WTC11 (cell line): ENCODE measurements around the gene C10orf90. TPM values are rescaled to one million over a fixed set of nuclear protein-coding genes. Genes with fewer than 3 reads are reported as not detected.

Source experiments
- ATAC-seq: fragments of 200-7000 bp; cut with Tn5 transposase; 2 replicates; pipeline ENCODE4 v1.10.0; 2021; ENCODE audit warnings: mild to moderate bottlenecking, moderate library complexity
- CTCF ChIA-PET: fragments of 300-600 bp; sonication (Branson Sonifier 250); formaldehyde crosslinking; loops from one replicate; lab custom pipeline; 2021; ENCODE audit warnings: antibody characterized with exemption; lab: Charles Lee
- POLR2A ChIA-PET: fragments of 350-600 bp; sonication (Branson Sonifier 250); formaldehyde crosslinking; loops from one replicate; lab custom pipeline; 2021; ENCODE audit warnings: antibody characterized with exemption; lab: Charles Lee
- DNase-seq: peaks from one replicate; pipeline ENCODE4 v3.0.0; 2021; ENCODE audit warnings: low spot score
- H3K27ac Mint-ChIP-seq: 2 replicates; pipeline ENCODE4 v1.8.0; 2021; ENCODE audit warnings: mixed read lengths
- H3K27me3 Mint-ChIP-seq: 2 replicates; pipeline ENCODE4 v1.8.0; 2021; ENCODE audit warnings: low read depth, mild to moderate bottlenecking, moderate library complexity, mixed read lengths
- H3K36me3 Mint-ChIP-seq: 2 replicates; pipeline ENCODE4 v1.8.0; 2021; ENCODE audit warnings: mixed read lengths
- H3K4me1 Mint-ChIP-seq: 2 replicates; pipeline ENCODE4 v1.8.0; 2022; ENCODE audit warnings: mixed read lengths
- H3K4me3 Mint-ChIP-seq: 2 replicates; pipeline ENCODE4 v1.8.0; 2021; ENCODE audit warnings: mild to moderate bottlenecking, moderate library complexity, mixed read lengths
- H3K9me3 Mint-ChIP-seq: 2 replicates; pipeline ENCODE4 v1.8.0; 2021; ENCODE audit warnings: mixed read lengths
- ESRRA ChIP-seq: sonication (generic); formaldehyde crosslinking; IDR thresholded peaks from 2 replicates; pipeline ENCODE4 v1.8.1; 2022; ENCODE audit warnings: mild to moderate bottlenecking, missing genetic modification reagents, borderline replicate concordance
- FOXJ3 ChIP-seq: sonication (generic); formaldehyde crosslinking; IDR thresholded peaks from 2 replicates; pipeline ENCODE4 v1.9.0; 2021; ENCODE audit warnings: missing genetic modification reagents, mild to moderate bottlenecking, borderline replicate concordance
- FOXK1 ChIP-seq: sonication (generic); formaldehyde crosslinking; IDR thresholded peaks from 2 replicates; pipeline ENCODE4 v1.8.0; 2022; ENCODE audit warnings: mild to moderate bottlenecking, moderate library complexity, missing genetic modification reagents
- FOXP4 ChIP-seq: sonication (generic); formaldehyde crosslinking; IDR thresholded peaks from 2 replicates; pipeline ENCODE4 v1.8.0; 2022; ENCODE audit warnings: mild to moderate bottlenecking, missing genetic modification reagents
- GTF2I ChIP-seq: fragments of 250-450 bp; sonication (Bioruptor Pico); conservative IDR thresholded peaks from 2 replicates; pipeline ENCODE4 v1.4.0; 2021; ENCODE audit warnings: mild to moderate bottlenecking
- IRF2 ChIP-seq: sonication (generic); formaldehyde crosslinking; IDR thresholded peaks from 2 replicates; pipeline ENCODE4 v1.8.0; 2022; ENCODE audit warnings: low read depth, missing genetic modification reagents, borderline replicate concordance
- JUN ChIP-seq: sonication (generic); formaldehyde crosslinking; IDR thresholded peaks from 2 replicates; pipeline ENCODE4 v1.8.0; 2023; ENCODE audit warnings: mild to moderate bottlenecking, missing genetic modification reagents
- KAT7 ChIP-seq: sonication (generic); formaldehyde crosslinking; IDR thresholded peaks from 2 replicates; pipeline ENCODE4 v1.8.1; 2023; ENCODE audit warnings: missing genetic modification reagents, mild to moderate bottlenecking, borderline replicate concordance
- MXD4 ChIP-seq: fragments of 250-450 bp; sonication (Bioruptor Pico); IDR thresholded peaks from 2 replicates; pipeline ENCODE4 v1.8.0; 2021; ENCODE audit warnings: mild to moderate bottlenecking, moderate library complexity, borderline replicate concordance
- NR2C2 ChIP-seq: sonication (generic); formaldehyde crosslinking; IDR thresholded peaks from 2 replicates; pipeline ENCODE4 v1.8.0; 2022; ENCODE audit warnings: mild to moderate bottlenecking, missing genetic modification reagents
- NR3C1 ChIP-seq: sonication (generic); formaldehyde crosslinking; conservative IDR thresholded peaks from 2 replicates; pipeline ENCODE4 v1.8.1; 2023; ENCODE audit warnings: low read depth, mild to moderate bottlenecking, missing genetic modification reagents
- RELA ChIP-seq: sonication (generic); formaldehyde crosslinking; IDR thresholded peaks from 2 replicates; pipeline ENCODE4 v1.8.1; 2022; ENCODE audit warnings: missing genetic modification reagents, mild to moderate bottlenecking, borderline replicate concordance
- SOX15 ChIP-seq: fragments of 250-450 bp; sonication (Bioruptor Pico); IDR thresholded peaks from 2 replicates; pipeline ENCODE4 v1.9.0; 2021; ENCODE audit warnings: mild to moderate bottlenecking
- TEAD4 ChIP-seq: sonication (generic); formaldehyde crosslinking; IDR thresholded peaks from 2 replicates; pipeline ENCODE4 v1.8.0; 2022; ENCODE audit warnings: mild to moderate bottlenecking, missing genetic modification reagents
- ZNF138 ChIP-seq: sonication (generic); formaldehyde crosslinking; conservative IDR thresholded peaks from 2 replicates; pipeline ENCODE4 v1.8.1; 2022; ENCODE audit warnings: mild to moderate bottlenecking, moderate library complexity, missing genetic modification reagents
- ZNF232 ChIP-seq: sonication (generic); formaldehyde crosslinking; IDR thresholded peaks from 2 replicates; pipeline ENCODE4 v1.8.0; 2022; ENCODE audit warnings: mild to moderate bottlenecking, missing genetic modification reagents
- ZNF416 ChIP-seq: fragments of 250-450 bp; sonication (Bioruptor Pico); IDR thresholded peaks from 2 replicates; pipeline ENCODE4 v1.9.0; 2021; ENCODE audit warnings: mild to moderate bottlenecking, inconsistent platforms
- ZNF425 ChIP-seq: fragments of 250-450 bp; sonication (Bioruptor Pico); conservative IDR thresholded peaks from 2 replicates; pipeline ENCODE4 v1.9.0; 2021; ENCODE audit warnings: mild to moderate bottlenecking
- total RNA-seq: library from RNA; stranded (reverse); gene quantifications from 3 replicates; pipeline ENCODE4 v1.2.3, GENCODE V29; 2021
- TF ChIP-seq, protein P1 (sequence below): fragments of 250-450 bp; sonication (Bioruptor Pico); IDR thresholded peaks from 2 replicates; pipeline ENCODE4 v1.9.0; 2021; ENCODE audit warnings: mild to moderate bottlenecking
- TF ChIP-seq, protein P2 (sequence below): sonication (generic); formaldehyde crosslinking; IDR thresholded peaks from 2 replicates; pipeline ENCODE4 v1.8.1; 2023; ENCODE audit warnings: mild to moderate bottlenecking, missing genetic modification reagents
- TF ChIP-seq, protein P3 (sequence below): sonication (generic); formaldehyde crosslinking; IDR thresholded peaks from 2 replicates; pipeline ENCODE4 v1.8.1; 2023; ENCODE audit warnings: mild to moderate bottlenecking, moderate library complexity, missing genetic modification reagents
- TF ChIP-seq, protein P4 (sequence below): sonication (generic); formaldehyde crosslinking; IDR thresholded peaks from 2 replicates; pipeline ENCODE4 v1.8.1; 2022; ENCODE audit warnings: low read depth, missing genetic modification reagents, borderline replicate concordance
- TF ChIP-seq, protein P5 (sequence below): sonication (generic); formaldehyde crosslinking; IDR thresholded peaks from 2 replicates; pipeline ENCODE4 v1.8.1; 2023; ENCODE audit warnings: mild to moderate bottlenecking, missing genetic modification reagents, moderate library complexity
- TF ChIP-seq, protein P6 (sequence below): sonication (generic); formaldehyde crosslinking; IDR thresholded peaks from 2 replicates; pipeline ENCODE4 v1.8.0; 2022; ENCODE audit warnings: mild to moderate bottlenecking, missing genetic modification reagents

C10orf90 gene
- total RNA-seq, 1 experiment from 2014 or later, result 0.85 TPM

DNA sequence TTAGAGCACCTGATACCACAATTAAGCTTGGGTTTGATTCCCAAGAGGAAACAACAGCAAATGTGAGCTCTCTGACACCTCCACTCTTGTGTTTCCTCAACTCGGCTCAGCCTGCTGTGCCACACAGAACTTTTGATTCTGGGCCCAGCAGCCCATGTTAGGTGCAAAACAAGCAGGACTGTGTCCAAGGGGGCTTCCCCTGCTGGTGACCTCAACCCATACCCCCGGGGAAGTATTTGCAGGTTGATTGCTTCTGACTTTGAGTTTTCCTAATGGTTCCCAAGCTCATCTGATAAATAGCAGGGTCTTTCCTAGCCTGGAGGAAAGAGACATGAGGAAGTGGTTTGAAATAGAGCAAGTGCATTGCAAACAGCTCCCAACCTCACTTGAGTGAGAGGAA, 238.7 kb downstream of the C10orf90 start:
- H3K27ac Mint-ChIP-seq, result no peak overlapping the region
- H3K9me3 Mint-ChIP-seq, result peaks cover 4% of the 10 kb centered on the region; the same call in 1 of the 2 replicates
- H3K36me3 Mint-ChIP-seq, result no peaks in the 10 kb centered on the region
- no peak for TF ChIP-seq ZNF425 (CRISPR knock-in tag)
- TF ChIP-seq, protein P1, sequence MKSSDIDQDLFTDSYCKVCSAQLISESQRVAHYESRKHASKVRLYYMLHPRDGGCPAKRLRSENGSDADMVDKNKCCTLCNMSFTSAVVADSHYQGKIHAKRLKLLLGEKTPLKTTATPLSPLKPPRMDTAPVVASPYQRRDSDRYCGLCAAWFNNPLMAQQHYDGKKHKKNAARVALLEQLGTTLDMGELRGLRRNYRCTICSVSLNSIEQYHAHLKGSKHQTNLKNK (CRISPR knock-in tag), result no peak
- TF ChIP-seq, protein P2, sequence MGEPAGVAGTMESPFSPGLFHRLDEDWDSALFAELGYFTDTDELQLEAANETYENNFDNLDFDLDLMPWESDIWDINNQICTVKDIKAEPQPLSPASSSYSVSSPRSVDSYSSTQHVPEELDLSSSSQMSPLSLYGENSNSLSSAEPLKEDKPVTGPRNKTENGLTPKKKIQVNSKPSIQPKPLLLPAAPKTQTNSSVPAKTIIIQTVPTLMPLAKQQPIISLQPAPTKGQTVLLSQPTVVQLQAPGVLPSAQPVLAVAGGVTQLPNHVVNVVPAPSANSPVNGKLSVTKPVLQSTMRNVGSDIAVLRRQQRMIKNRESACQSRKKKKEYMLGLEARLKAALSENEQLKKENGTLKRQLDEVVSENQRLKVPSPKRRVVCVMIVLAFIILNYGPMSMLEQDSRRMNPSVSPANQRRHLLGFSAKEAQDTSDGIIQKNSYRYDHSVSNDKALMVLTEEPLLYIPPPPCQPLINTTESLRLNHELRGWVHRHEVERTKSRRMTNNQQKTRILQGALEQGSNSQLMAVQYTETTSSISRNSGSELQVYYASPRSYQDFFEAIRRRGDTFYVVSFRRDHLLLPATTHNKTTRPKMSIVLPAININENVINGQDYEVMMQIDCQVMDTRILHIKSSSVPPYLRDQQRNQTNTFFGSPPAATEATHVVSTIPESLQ (CRISPR knock-in tag), result no peak
- TF ChIP-seq ZNF232 (CRISPR knock-in tag), result no peak
- TF ChIP-seq NR3C1 (CRISPR knock-in tag), result no peak
- TF ChIP-seq FOXP4 (CRISPR knock-in tag), result no peak
- no peak for TF ChIP-seq NR2C2
- no peak for TF ChIP-seq GTF2I (CRISPR knock-in tag)
- TF ChIP-seq, protein P3, sequence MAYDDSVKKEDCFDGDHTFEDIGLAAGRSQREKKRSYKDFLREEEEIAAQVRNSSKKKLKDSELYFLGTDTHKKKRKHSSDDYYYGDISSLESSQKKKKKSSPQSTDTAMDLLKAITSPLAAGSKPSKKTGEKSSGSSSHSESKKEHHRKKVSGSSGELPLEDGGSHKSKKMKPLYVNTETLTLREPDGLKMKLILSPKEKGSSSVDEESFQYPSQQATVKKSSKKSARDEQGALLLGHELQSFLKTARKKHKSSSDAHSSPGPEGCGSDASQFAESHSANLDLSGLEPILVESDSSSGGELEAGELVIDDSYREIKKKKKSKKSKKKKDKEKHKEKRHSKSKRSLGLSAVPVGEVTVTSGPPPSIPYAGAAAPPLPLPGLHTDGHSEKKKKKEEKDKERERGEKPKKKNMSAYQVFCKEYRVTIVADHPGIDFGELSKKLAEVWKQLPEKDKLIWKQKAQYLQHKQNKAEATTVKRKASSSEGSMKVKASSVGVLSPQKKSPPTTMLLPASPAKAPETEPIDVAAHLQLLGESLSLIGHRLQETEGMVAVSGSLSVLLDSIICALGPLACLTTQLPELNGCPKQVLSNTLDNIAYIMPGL (CRISPR knock-in tag), result no peak
- TF ChIP-seq, protein P4, sequence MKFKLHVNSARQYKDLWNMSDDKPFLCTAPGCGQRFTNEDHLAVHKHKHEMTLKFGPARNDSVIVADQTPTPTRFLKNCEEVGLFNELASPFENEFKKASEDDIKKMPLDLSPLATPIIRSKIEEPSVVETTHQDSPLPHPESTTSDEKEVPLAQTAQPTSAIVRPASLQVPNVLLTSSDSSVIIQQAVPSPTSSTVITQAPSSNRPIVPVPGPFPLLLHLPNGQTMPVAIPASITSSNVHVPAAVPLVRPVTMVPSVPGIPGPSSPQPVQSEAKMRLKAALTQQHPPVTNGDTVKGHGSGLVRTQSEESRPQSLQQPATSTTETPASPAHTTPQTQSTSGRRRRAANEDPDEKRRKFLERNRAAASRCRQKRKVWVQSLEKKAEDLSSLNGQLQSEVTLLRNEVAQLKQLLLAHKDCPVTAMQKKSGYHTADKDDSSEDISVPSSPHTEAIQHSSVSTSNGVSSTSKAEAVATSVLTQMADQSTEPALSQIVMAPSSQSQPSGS (CRISPR knock-in tag), result no peak
- no peak for TF ChIP-seq KAT7 (CRISPR knock-in tag)
- no peak for TF ChIP-seq JUN
- TF ChIP-seq, protein P5, sequence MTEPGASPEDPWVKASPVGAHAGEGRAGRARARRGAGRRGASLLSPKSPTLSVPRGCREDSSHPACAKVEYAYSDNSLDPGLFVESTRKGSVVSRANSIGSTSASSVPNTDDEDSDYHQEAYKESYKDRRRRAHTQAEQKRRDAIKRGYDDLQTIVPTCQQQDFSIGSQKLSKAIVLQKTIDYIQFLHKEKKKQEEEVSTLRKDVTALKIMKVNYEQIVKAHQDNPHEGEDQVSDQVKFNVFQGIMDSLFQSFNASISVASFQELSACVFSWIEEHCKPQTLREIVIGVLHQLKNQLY (CRISPR knock-in tag), result no peak
- TF ChIP-seq SOX15, result no peak
- no peak for TF ChIP-seq TEAD4 (CRISPR knock-in tag)
- TF ChIP-seq, all 79 proteins: peak for 0
- H3K4me1 Mint-ChIP-seq, result no peaks in the 10 kb centered on the region
- ATAC-seq, result no peak
- no peak for DNase-seq
- CTCF ChIA-PET, result no interaction called here
- no peaks in the 10 kb centered on the region for H3K27me3 Mint-ChIP-seq
- no peak overlapping the region for H3K4me3 Mint-ChIP-seq
- POLR2A ChIA-PET, result no interaction called here

DNA sequence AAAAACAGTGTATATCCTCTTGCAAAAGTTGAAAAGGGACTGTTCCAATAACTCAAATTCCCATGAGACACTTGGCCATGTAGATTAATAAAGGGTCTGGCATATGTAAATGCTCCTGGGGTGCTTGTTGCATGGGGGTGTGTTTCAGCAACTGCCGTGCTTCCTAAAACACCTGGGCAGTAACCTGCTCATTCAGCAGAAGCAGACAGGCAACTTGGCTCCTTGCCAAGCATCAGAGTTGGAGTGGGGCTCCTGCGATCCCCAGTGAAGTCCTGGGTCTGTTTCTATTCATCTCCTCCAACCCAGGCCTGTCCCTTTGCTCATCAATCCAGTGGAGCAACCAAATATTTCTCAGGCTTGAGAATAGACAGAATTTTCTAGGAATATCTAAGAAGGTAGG, 240.0 kb downstream of the C10orf90 start:
- no peak for ATAC-seq
- ChIA-PET POLR2A (no interaction called here), CTCF (no interaction called here)
- H3K4me1 Mint-ChIP-seq, result peaks cover 6% of the 10 kb centered on the region
- no peak for DNase-seq
- H3K9me3 Mint-ChIP-seq, result peaks cover 4% of the 10 kb centered on the region; the same call in 1 of the 2 replicates
- no peak overlapping the region for H3K27ac Mint-ChIP-seq
- H3K36me3 Mint-ChIP-seq, result no peaks in the 10 kb centered on the region
- no peaks in the 10 kb centered on the region for H3K27me3 Mint-ChIP-seq
- H3K4me3 Mint-ChIP-seq, result no peak overlapping the region
- TF ChIP-seq MXD4 (CRISPR knock-in tag) (no peak), FOXK1 (no peak), IRF2 (CRISPR knock-in tag) (no peak), RELA (CRISPR knock-in tag) (no peak), ESRRA (CRISPR knock-in tag) (no peak), FOXJ3 (CRISPR knock-in tag) (no peak), ZNF138 (CRISPR knock-in tag) (no peak), ZNF416 (CRISPR knock-in tag) (no peak)
- TF ChIP-seq, protein P6, sequence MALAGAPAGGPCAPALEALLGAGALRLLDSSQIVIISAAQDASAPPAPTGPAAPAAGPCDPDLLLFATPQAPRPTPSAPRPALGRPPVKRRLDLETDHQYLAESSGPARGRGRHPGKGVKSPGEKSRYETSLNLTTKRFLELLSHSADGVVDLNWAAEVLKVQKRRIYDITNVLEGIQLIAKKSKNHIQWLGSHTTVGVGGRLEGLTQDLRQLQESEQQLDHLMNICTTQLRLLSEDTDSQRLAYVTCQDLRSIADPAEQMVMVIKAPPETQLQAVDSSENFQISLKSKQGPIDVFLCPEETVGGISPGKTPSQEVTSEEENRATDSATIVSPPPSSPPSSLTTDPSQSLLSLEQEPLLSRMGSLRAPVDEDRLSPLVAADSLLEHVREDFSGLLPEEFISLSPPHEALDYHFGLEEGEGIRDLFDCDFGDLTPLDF (CRISPR knock-in tag), result no peak
